ENCODE data around the gene RFX3.

The RFX3 gene

DNA sequence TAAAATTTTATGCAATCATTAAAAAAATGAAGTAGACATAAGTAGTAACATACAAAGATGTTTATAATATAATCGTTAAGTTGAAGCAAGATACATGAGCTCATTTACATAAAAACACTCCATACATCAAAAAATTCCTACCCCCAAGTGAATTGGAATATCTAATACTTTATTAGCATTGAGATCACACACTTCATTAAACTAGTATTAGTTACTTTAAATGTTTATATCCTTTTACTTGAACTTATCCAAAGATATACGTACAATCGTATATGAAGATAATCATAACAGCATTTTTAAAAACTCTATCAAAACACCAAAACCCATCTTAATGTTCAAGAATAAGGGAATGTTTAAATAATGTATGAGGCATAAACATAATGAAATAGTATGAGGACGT, 275.1 kb downstream of the RFX3 start:
- no peak for DNase-seq (ENCODE audit: low read depth)
- H3K4me3 ChIP-seq (ENCODE audit: low read depth, low read length): no peak overlapping the region

DNA sequence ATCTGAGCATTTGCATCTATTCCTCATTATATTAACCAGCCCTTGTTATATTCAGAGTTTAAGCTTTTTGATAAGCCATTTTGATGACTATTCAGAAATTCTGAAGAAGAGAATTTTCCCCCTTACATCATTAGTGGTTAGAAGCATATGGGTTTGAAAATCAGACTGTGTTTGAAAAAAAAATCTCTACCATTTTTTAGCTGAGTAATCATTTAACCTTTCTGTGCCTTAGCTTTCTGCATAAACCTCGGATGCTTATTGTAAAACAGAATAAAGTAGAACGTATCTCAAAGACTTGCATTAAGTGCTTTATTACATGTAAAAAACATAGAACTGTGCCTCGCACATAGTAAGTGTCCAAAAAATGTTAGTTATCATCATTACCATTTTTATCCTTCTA, 278.6 kb downstream of the RFX3 start:
- DNase-seq (ENCODE audit: low read depth): no peak
- H3K4me3 ChIP-seq (ENCODE audit: low read depth, low read length): no peak overlapping the region

DNA sequence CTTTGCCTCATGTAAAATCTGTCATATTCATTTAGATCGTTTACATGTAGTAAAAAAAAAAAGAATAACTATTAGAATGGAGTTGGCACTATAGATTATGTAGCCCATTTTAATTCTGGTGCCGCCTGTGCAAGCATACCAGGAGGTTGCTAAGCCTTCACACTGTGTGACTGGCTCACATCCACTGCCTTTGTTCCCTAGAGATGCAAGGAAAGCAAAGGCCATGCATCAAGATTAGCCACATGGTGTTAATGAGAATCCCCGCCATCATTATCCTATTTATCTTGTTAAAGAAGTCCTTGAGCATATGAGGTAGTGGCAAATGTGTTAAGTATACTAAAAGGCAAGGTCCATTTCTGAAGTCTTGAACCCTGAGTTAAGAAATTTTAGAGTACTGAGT, 279.6 kb downstream of the RFX3 start:
- DNase-seq (ENCODE audit: low read depth): no peak
- no peak overlapping the region for H3K4me3 ChIP-seq (ENCODE audit: low read depth, low read length)

DNA sequence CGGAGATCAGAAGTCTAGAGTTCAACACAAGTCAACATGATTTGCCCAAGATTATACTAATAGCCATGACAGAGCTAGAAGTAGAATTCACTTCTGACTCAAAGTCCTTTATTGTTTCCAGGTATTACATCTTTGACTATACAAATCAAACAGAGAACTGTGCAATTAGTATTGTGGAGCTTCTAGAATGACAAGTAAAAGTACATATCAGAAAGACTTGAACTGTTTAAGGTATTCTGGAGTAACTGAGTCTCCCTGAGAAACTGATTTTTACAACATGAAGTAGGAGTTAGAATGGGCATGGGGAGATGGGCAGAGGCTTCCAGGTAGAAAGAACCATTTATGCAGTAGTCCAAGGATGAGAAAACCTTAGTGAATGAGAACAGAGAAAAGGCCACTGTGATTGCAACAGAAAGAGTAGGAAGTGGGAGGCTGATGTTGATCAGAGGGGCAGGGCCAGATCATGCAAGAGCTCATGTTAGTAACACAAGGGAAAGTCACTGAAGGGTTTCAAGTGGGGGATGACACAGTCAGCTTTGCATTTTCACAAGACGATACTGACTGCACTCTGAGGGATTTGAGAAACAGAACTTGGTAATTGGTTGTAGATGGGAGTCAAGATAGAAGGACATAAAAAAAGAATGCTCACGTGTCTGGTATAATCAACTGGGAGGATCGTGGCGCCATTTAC, 280.7 kb downstream of the RFX3 start:
- DNase-seq (ENCODE audit: low read depth): no peak
- H3K4me3 ChIP-seq (ENCODE audit: low read depth, low read length): no peak overlapping the region

DNA sequence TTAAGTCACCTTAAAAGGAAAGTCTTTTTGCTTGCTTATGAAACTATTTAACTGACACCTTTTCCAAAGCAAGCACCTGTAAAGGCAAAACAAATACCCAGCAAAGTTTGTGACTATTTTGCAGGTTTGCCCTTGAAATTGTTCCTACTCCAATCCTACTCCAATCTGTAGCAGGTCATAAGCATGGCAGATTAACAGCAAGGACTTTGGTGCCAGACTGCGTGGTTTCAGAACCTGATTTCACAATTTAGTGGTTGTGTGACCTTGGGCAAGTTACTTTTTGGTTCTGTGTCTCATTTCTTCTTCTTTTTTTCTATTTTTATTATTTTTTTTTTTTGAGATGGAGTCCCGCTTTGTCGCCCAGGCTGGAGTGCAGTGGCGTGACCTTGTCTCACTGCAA, 282.1 kb downstream of the RFX3 start:
- H3K4me3 ChIP-seq (ENCODE audit: low read depth, low read length): no peak overlapping the region
- DNase-seq (ENCODE audit: low read depth): no peak

DNA sequence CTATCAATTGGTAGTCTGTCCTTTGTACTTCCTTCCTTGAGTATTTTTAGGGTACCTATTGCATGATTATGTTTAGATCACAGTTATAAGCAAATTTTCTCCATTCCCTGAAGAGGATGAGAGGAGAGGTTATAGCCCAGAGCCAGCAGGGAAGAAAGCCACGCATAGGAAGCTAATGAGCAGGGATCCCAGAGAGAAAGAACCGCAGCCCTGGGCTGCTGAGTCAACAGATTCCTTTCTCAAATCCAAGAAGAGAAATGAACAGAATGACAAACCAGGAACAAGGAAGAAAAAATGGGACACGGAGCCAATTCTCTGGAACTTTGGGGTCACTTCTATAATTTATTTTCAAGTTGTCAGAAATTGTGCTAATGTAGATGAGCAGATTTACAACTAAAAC, 284.5 kb downstream of the RFX3 start:
- DNase-seq (ENCODE audit: low read depth): no peak

DNA sequence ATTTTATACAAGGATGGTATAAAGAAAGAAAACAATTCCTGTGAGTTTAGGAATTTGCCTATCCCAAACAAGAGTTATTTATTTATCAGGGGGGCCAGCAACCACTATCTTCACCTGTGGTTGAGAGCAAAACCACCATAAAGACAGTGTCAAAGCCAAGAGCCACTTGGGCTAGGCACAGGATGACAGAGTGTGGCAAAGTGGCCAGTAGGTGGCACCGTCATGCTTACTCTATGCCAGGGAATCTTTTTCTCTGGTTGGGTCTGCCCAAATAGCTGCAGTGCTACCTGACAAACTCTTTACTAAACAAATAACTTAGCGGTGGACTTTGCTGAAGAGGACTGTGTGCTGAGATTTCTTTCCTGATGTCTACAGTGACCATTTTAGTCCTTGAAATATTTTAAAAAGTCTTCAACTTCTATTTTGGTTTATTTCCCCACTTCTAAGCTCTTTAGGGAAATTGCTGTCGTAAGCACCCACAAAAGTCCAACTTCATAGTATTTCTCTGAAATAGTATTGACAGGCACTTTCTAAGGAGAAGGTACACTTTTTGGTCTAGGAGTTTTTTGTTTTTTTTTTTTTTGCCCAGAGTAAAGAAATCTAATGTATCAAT, 285.0 kb downstream of the RFX3 start:
- no peak overlapping the region for H3K4me3 ChIP-seq (ENCODE audit: low read depth, low read length)

More for the DNA sequence above, 284.5 kb downstream of the RFX3 start:
- no peak overlapping the region for H3K4me3 ChIP-seq (ENCODE audit: low read depth, low read length)

DNA sequence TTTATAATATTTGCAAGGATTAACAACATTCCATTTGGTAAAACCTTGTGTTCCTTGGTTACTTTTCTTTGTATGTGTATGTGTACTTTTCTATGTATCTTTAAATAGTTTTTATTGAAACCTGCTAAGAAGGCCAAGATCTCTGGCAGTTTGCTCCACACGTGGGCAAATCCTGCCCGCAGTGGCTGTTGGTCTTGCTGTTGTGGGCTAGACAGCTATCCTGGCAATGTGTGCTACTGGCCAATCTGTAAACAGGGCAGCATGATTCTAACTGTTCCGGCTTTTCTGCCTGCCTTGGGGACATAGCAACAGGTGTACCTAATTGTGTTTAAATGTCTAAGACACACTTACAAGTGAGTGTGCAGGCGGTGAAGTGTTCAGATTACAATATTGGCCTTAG, 286.6 kb downstream of the RFX3 start:
- no peak for DNase-seq (ENCODE audit: low read depth)
- no peak overlapping the region for H3K4me3 ChIP-seq (ENCODE audit: low read depth, low read length)

More for the DNA sequence above, 285.0 kb downstream of the RFX3 start:
- DNase-seq (ENCODE audit: low read depth): peak; percentile 21

DNA sequence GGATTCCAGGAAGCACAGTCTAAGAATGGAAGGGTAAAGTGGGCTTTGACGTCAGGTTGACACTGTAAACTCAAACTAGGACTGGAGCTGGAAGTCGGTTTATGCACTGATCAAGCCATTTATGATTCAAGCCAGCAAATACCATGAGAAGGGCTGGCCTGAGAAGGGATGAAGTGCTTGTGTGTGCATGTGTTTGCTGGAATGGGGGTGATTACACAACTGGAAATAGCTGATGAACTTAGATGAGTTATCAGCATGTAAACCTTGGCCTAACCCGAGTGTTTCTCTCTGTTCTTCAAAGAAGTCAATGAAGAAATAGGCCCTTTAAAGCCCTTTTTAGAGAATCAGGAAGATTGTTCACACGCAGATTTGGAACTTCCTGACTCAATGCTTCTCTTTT, 287.6 kb downstream of the RFX3 start:
- no peak overlapping the region for H3K4me3 ChIP-seq (ENCODE audit: low read depth, low read length)
- DNase-seq (ENCODE audit: low read depth): no peak

DNA sequence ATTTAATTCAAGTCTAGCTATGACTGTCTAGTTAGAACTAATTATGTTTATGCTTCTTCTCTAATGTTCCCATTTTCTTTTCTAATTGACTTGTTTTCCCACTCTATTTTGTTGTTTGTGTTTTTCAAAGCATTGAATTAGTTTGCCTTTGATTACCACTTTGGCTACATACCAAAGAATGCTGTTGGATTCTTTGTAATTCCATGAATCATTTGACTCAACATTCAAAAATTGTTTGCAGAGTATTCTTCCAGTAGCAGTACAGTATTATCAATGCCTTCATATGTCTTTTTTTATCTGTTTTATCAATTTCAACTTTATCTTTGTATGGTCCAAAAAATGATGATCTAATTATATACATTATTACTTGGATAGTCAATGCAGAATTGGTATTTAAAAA, 288.7 kb downstream of the RFX3 start:
- DNase-seq (ENCODE audit: low read depth): no peak
- no peak overlapping the region for H3K4me3 ChIP-seq (ENCODE audit: low read depth, low read length)

DNA sequence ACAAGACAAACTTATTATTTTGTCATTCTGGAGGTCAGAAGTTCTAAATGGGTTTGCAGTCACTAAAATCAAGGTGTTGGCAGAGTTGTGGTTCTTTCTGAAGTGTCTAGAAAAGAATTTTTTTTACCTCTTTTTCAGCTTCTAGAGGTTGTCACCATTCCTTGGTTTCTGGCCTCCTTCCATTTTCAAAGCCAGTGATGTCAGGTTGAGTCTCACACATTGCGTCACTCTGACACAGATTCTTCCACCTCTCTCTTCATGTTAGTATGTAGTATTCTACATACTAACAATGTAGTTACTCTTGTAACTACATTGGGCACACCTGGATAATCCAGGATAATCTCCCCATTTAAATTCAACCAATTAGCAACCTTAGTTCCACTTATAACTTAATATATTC, 290.3 kb downstream of the RFX3 start:
- DNase-seq (ENCODE audit: low read depth): no peak
- H3K4me3 ChIP-seq (ENCODE audit: low read depth, low read length): no peak overlapping the region

DNA sequence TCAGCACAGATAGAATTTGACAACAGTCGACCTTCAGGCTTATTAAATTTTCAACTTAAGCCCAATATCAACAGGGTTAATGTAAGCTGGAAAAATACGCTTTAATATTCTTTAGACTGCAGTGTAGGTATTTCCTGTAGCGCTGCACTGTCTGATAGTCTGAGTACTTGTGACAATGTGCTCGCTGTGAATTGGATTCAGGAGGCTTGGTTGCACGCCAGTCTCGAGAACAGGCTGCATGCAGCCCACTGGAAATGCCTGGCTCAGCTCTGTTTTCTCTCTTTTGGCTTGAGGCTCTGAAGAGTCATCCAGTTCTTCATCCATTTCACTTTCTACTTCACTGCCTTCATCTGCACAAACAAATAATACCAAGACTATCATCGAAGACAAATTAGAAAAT, 300.9 kb downstream of the RFX3 start:
- no peak for DNase-seq (ENCODE audit: low read depth)

DNA sequence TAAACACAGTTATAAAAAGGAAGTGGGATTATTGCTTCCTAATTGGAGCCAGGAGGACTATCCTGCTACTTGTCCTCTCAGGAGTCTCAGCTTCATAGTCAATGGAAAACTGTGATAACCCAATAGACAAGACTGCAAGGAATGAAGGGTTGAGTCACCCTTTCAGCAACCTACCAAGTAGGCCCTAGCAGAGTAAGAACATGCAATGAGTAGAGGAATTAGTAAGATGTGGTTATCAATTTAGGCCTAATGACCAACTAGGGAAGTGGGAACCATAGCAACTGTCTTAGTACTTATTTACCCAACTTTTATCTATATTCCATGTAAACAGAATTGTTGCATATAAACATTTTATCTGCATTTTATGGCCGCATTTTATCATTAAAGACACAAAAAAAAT, 310.1 kb downstream of the RFX3 start:
- no peak for DNase-seq (ENCODE audit: low read depth)
- H3K4me3 ChIP-seq (ENCODE audit: low read depth, low read length): no peak overlapping the region

More for the DNA sequence above, 300.9 kb downstream of the RFX3 start:
- H3K4me3 ChIP-seq (ENCODE audit: low read depth, low read length): no peak overlapping the region

DNA sequence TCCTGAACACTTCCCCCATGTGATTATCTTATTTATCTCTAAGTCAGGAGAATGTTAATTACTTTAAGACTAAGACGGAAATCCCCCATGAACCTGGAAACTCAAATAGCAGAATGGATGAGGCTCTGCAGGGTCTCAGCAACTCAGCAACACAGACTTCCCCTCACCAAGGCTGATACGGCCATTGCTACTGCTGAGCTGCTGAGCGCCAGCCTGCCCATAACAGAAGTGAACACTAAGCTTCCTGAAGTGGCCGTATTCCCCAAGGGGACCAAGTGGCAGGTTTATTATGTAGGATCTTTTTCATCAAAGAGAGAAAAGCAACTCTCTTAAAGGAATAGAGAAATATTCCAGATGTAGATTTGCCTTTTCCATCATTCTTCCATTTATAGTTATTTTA, 311.1 kb downstream of the RFX3 start:
- no peak overlapping the region for H3K4me3 ChIP-seq (ENCODE audit: low read depth, low read length)
- no peak for DNase-seq (ENCODE audit: low read depth)

DNA sequence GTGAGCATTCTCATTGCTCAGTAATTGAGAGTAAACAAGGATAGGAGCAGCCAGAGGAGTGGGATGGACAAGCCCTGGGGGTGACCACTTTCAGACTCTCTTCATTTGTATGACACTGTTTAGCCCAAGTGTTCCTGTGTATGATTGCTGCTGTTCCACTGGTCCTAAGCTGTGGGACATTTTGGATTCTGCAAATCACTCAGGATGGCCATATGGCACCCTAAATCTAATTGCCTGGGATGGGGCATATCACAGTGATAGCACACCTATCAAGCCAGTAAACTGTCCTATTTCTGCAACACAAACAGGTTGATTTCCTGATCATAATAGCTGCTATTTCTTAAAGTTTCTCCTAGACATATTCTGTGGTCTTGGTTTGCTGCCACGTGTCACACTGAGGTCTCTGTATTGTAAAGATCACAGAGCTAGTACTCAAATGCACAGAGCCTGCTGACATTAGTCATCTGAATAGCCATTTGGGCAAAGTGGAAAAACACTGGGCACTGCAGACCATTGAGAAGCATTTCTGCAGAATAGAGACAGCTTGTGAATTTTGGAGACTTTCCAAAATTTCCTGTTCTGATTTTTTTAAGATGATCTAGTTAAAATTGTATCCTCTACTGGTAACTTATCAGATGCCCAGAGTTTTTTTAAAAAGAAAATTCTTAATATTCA, 320.2 kb downstream of the RFX3 start:
- DNase-seq (ENCODE audit: low read depth): no peak
- H3K4me3 ChIP-seq (ENCODE audit: low read depth, low read length): no peak overlapping the region

DNA sequence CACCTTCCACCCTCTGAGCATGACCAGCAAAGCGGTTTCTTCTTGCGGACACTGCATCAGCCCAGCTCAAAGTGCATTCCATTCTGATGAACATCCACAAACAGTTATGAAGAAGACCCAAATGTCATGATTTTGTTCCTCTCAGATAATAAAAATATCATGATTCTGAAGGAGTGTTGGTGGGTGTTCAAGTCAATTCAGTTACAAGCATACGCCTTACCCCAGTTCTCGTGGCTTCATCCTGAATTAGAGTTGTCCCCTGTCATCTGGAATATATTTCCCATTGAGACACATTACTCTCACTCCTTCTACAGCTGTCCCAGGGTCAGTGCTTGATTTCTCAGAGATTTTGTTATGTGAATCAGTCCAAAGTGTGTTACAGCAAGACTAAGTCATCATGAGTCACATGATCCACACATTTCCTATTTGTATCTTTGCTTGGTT, 325.4 kb downstream of the RFX3 start:
- no peak overlapping the region for H3K4me3 ChIP-seq (ENCODE audit: low read depth, low read length)
- peak; percentile 27 for DNase-seq (ENCODE audit: low read depth)

DNA sequence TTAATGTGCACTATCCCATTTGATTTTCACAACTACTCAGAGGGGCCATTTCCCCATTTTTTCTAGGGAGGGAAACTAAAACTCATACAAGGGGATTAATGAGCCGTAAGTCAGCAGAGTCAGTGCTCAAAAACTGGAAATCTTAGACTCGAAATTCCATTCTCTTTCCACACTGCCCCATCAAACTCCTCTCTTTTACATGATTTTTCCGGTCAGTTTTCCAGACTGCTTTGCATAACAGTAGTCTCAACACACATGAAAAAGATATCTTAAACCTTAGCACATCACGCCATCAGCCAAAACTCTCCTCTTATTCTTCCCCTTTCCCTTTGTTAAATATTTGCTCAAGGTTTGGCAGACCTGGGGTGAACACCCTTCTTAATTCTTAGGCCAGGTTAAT, 332.0 kb downstream of the RFX3 start:
- DNase-seq (ENCODE audit: low read depth): no peak
- no peak overlapping the region for H3K4me3 ChIP-seq (ENCODE audit: low read depth, low read length)

DNA sequence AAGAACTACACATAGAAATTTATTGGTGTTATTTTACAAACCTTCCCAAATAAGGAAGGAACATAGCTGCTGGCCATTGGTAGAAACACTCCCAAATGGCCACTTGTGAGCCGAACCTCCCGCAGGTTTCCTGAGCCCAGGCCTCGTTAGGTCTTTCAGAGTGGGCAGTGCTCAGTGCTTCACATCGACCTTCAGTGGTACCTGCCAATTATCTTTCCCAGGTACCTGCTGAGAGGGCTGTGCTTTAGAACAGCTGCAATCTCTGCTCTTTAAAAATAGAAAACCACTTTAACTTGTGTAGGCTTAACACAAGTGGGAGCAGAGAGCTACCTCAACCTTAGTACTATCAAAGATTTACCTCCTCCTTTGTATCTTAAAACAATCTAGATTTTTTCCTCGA, 334.1 kb downstream of the RFX3 start:
- no peak for DNase-seq (ENCODE audit: low read depth)
- no peak overlapping the region for H3K4me3 ChIP-seq (ENCODE audit: low read depth, low read length)

DNA sequence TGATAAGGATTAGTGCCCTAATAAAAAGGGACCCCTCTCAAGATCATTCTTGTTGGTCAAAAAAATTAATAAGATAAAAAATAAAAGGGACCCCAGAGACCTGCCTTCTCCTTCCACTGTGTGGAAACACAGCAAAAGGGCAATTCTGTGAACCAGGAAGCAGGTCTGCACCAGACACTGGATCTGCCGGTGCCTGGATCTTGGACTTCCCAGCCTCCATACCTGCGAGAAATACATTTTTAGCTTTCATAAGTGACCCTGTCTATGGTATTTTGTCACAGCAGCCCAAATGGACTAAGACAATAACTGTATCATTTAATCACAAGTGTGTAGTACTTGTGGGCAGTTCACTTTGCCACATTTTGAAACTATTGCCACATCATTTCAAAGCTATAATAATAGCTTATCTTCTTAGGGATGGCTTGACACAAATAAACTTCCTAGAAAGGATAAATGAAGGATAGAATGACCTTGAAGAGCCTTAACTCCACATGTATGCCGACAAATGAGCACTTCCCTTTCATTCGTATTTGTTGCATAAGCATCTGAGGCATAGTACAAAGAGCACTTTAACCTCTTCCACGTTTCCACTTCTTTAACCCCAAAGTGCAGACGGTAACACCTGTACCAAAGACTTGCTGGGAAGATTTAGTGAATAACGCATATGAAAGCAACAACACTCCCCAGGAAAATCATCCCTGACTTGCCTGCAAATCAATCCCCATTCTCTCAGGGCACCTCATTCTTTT, 336.5 kb downstream of the RFX3 start:
- no peak overlapping the region for H3K4me3 ChIP-seq (ENCODE audit: low read depth, low read length)
- no peak for DNase-seq (ENCODE audit: low read depth)

DNA sequence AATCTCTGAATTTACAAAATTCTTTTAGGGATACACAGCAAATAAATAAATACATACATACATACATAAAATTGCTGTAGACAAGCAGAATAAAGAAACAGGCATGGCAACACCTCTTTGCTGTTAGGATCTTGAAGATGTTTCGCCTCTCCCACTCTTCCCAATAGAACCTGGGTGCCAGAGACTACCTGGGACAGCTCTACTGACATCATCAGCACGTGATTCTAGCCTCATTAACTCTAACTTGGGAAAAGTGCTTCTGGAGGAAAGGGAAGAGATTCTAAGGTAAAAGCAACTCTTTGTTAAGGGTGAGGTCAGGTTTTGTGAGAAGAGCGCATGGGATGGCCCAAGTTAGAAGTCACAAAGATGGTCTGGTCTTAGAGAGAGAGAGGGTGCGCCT, 339.1 kb downstream of the RFX3 start:
- H3K4me3 ChIP-seq (ENCODE audit: low read depth, low read length): no peak overlapping the region
- no peak for DNase-seq (ENCODE audit: low read depth)
